T-helper 2 cell (primary cell): ENCODE measurements around the gene LYZL2.
A peak's percentile ranks its signal among the peaks of the same experiment; 100 is the strongest.

ENCODE experiments used
- DNase-seq, 5 experiments: peaks; one replicate each; pipeline versions ENCODE4 v3.0.0 to v3.0.0-alpha.2; 2012 to 2022

LYZL2 gene

GRCh38 chr10:30589441-30589840, 40.1 kb downstream of the LYZL2 start:
- no peak for DNase-seq

DNA sequence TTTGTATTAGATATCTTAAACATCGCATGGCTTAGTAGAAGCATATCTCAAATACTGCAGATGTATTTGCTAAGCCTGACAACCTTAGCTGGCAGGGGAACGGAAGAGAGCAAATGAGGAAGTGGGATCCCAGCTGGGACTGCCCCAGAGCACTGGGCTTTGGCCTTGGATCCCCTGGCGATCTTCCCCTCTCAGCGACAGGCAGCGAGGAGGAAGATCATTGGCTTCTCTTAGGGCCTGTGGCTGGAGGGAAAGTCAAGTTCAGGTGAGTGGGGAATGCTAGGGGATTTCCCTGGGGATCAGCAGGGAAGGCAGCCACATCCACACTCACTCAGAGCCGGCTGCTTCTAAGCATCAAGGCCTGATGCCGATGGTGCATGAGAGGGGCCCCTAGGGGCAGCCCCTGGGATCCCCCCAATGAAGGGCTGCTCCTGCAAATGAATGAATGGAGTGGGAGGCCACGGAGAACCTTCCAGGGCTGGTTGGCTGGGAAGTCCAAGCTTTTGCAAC, 42.0 kb downstream of the LYZL2 start:
- DNase-seq, result no peak

DNA sequence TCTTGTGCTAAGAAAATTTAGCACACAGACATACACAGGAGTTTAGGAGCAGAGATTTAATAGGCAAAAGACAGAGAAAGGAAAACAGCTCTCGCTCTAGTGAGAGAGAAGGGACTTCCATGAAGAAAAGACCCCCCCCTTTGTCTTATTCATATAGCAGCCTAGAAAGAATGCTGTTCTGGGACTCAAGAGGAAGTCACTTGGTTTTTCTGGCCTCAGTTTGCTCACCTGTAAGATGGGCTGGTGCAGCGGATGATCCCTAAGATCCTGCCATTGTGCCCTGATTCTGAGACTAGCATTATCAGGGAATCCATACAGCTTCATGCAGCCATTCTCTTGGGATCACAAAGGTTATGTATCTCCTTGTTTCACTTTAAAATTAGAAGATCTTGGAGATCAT, 42.7 kb downstream of the LYZL2 start:
- no peak for DNase-seq

DNA sequence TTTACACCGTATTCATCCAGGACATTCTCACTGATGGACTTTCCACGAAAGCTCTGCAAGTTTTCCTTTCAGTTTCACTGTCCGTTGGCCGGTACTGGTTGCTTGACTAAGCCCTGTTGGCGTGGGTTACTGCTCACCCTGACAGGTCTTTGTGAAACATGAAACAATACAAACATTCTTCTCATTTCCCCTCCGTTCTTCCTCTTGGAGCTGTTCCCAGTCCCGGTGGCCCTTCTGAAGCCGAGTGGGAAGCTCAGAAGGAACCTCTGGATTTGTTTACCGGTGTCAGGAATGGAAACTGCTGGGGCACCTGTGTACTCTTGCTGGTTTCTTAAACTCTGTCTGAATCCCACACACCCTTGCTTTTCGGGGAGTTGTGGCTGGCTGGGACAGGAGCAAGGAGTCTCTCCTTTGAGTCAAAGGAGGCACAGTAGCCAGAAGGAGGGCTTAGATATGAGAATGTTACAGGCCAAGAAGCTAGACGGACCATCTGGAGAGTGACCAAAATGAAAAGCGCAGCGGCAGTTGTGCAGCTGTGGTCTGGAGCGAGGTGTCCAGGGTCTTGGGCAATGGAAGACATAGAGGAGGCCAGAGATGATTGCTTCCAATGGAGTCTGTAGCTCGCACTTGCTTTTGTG, 45.7 kb downstream of the LYZL2 start:
- no peak for DNase-seq

DNA sequence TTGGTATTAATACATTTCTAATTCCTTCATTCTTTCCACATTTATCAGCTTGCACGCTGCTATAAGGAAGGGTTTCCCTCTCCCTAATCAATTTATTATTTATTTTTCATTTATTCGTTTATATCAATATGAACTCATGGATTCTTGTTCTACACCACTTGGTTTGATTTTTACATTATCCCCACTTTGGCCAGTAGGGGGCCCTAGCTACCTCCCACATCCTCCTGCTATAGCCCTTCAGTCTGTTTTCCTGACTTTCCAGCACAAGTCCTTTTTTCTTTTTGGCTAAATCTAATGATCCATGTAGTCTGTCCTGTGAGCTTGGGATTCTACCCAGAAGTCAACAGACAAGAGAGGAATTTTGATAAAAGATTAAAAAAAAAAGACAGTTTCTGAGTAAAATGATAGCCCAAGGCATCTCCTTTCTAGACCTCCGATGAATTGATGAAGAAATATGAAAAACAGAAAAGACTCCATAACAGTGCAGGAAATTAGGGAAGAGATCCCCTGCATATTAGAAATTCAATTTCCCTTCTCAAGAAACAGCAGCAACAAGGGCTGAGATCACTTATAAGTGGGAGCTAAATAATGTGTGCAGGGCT, 47.7 kb downstream of the LYZL2 start:
- peak in 1 of 5 experiments; percentile 40 for DNase-seq

DNA sequence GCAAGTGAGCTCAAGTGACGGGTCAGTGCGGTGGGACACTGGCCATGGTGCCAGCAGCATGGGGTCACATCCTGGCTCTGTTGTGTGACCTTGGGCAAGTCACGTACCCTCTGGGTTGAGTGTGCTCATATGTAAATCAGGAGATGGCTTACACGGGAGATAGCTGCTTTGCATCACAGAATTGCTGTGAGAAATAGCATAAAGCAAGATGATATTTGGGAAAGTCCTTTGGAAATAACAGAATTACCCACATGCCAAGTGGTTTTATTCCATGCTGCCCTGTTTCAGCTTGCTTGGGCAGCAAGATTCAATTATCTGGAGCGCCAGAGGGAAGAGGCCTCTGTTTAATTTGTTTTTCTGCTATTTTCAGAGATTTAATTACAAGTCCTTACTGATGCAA, 48.9 kb downstream of the LYZL2 start:
- no peak for DNase-seq

DNA sequence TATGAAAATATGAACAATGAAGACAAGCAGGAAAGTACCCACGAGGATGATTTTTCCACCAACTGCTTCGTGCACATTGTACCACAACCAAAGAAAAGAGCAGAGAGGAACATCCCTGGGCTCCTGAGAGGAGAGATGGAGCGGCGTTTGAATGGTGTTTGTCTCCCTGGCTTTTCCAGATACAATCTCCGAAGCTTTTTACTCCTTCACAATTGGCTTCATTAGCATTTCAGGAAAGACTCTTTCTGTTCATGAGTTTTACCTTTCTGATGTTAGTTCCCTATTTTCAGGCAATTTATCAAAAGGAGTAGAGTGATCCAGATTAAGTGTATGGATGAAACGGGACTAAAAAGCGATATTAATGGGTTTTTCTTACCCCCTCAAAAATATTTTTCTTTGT, 49.3 kb downstream of the LYZL2 start:
- DNase-seq, result no peak

DNA sequence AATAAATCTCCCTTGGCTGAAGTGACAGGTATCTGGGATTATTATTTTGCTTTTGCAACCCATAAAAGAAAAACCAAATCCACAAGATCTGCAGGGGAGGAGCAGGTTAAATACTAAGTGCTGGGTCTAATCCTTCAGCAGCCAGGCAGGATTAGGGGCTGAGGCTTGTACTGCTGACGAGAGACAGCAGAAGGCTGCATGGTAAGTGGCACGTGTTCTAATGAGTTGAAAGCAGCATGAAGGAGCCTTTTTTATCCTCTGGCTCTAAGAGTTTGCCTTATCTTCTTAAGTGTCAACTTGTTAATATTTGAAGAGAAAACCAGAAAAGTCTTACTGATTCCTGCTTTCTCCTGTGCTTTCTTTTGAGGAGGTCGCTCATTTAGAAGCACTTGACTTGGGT, 50.0 kb downstream of the LYZL2 start:
- no peak for DNase-seq

- DNase-seq, result no peak
Measured at GRCh38 chr10:30577048-30577447, 52.5 kb downstream of the LYZL2 start.

DNA sequence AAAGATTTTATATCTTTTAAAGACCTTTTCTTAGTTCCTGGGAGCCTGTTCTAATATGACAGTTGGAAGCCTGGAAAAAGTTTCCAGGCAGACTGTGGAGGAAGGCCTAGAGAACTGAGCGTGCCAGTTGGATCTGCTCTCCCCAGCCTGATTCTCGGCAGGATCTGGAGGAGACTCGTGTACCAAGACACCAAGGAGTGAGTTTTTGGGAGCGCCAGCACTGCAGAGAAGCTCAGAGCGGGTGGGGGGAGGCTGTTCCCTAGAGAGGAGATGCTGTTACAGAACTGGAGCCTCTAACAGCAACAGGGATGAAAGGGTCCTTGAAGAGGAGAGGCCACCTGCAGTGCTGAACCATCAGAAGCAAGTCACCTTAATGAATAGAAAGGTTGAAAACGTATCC, 52.9 kb downstream of the LYZL2 start:
- no peak for DNase-seq

DNA sequence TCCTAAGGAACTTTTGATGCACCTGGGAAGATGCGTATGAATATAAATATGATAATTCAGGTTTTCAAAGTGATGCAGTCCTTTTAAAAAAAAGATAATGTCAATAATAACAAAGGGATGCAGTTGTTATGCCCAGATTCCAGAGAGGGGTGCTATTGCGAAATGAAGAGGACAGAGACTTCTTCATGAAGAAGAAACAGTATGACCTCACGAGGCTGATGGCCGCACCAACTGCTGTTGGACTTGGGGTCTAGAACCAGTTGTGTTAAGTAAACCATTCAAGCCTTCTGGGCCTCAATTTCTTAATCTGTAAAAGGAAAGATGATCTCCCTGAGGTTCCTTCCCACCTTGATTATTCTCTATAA, 55.1 kb downstream of the LYZL2 start:
- no peak for DNase-seq

DNA sequence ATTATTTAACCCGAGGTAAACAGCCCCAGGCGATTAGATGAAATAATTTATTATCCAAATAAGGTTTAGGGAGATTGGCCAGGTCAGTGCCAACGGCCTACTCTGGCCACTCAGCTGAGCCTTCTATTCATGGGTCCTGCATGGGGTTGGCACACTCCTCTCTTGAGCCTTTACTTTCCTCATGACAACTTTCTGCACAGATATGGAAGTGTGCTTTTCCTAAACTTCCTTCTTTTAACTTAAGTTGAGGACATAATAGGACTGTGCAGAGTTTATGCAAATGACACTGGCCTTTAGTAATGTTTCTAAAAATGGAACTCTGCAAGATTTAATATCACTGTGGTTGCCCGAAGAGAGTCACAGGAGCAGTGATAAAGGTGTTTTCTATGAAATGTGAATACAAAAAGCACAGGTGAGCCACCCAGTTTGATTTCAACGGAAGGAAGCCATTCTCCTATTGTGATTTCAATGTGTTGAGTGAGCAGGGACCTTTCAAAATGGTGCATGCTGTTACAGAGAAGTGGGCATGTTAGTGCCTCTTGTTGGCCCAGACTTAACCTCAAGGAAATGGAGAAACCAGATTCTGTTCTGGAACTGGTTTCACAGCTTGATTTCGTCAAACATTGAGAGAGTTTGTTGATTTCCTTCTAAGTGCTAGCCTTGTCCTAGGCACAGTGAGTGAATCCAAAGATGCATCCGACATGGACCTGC, 55.7 kb downstream of the LYZL2 start:
- no peak for DNase-seq

DNA sequence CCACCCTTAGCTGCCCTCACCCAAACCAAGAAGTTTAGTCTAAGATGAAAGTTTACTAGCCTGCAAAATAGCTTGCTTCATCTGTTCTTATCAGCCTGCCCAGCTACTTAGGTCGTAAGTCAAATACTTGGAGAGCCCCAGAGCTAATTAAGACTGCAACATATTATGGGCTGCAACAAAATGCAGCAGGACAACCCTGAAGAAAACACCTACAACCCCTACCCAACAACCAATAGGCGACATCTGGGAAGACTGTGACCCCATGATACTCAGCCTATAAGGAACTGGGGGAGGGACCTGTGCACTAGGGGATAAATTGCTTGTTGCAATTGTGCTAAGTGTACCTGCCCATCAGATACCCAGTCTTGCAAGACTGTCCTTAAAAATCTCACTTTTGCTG, 64.1 kb downstream of the LYZL2 start:
- no peak for DNase-seq

DNA sequence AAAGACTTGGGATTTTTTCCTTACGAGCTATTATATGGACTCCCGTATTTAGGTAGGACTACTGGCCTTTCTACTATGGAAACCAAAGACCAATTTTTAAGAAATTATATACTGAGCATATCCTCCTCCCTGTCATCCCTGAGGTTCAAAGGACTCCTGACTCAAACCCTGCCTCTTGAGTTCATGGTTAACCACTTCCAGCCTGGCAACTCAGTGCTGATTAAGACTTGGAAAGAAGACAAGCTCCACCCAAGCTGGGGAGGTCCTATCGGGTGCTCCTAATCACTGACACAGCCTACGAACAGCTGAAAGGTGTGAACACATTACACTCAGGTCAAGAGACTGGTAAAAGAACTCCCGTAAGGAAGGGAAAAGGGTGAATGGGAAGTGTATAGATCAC, 66.8 kb downstream of the LYZL2 start:
- DNase-seq, result peak in 1 of 5 experiments; percentile 86
